HG02610 (cell line): ENCODE results near the gene GLP1R.

Experiments used
- ATAC-seq: cut with Tn5 transposase; IDR thresholded peaks from one replicate; pipeline ENCODE4 v1.9.1; 2021; ENCODE audit warnings: mild to moderate bottlenecking, moderate library complexity; ENCODE audit not compliant: unreplicated experiment

Gene GLP1R

GRCh38 chr6:39043776-39044175 lies 4.8 kb upstream of the GLP1R start:
- no peak for ATAC-seq

GRCh38 chr6:39044181-39044580 lies 4.4 kb upstream of the GLP1R start:
- no peak for ATAC-seq

- ATAC-seq: no peak
Observed at GRCh38 chr6:39047434-39048327, 900 bp upstream of the GLP1R start.

GRCh38 chr6:39049575-39050283 lies 1.1 kb downstream of the GLP1R start:
- no peak for ATAC-seq

GRCh38 chr6:39050453-39051112 lies 2.0 kb downstream of the GLP1R start:
- no peak for ATAC-seq

GRCh38 chr6:39051399-39052122 lies 3.0 kb downstream of the GLP1R start:
- ATAC-seq: no peak

- no peak for ATAC-seq
Observed at GRCh38 chr6:39053016-39053624, 4.5 kb downstream of the GLP1R start.

DNA sequence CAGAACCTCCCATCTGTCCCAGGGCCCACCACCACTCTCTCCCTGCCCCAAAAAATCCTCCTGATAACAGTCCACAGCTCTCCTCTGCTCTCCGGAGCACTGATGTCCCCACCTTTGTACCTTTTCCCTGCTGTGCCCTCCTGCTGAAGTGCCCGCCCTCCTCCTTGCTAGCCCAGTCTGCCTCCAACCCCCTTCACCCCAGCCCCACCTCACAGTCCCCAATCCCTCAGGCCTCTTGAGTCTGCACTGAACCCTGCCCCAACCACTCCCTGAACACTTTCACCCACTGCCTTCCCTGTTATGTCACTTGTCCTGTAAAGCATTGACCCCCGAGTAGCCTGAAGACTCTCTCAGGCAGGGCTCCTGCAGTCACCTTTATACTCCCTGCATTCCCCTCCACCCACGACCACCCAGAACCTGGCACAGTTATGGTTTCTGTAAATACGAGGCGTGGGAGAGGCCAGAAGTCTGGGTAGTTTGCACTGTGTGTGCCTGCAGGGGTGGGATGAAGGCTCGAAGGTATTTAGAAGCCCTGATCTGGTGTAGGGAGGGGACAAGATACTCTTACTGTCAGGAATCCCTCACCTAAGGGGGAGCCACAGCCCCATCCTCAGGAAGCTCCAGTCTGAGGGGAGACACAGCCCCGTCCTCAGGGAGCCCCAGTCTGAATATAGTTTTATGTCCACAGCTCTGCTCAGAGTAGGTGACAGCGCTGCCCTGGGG lies 5.4 kb downstream of the GLP1R start:
- ATAC-seq: no peak

DNA sequence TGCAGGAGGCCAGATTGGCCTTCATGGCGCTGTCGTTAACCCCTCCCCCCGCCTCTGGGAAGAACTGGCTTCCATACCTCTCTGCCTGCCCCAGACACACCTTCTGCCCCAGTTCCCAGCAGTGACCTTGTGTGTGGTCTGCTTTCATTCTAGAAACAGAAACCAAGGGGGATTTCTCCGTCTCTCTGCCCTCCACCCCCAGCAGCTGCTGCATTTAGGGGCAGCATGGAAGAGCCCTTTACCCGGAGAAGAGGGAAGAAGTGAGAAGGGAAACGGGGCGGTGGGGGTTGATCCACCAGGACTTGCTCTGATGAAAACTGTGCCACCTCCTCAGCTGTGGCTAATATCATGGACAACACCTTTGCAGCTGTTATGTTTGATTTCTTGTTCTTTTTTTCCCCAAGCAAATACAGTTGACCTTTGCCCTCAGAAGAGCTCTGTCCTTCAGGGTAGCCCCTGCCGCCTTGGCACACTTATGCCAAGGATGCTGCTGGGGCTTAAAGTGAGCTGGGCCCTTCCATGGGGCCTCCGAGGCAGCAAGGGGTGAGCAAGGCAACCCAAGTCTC lies 6.1 kb downstream of the GLP1R start:
- no peak for ATAC-seq

DNA sequence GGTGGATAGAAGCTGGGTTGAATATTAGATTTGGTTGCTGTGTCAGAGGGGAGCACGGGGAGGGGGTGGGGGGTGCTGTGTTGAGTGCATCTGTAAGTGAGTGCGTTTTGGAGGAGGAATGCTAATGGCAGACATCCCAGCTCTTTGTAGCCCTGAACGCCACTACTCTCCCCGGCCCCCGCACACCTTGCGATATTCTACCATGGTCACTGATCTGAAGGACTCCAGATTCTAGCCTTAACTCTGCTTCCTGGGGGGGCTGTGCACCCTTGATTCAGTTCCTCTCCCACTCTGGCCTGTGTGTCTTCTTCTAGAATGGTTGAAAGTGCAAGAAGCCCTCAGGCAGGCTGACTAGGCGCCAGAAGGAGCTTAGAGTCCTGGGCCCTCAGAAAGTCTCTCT lies 7.1 kb downstream of the GLP1R start:
- ATAC-seq: no peak

GRCh38 chr6:39056191-39056590 lies 7.6 kb downstream of the GLP1R start:
- ATAC-seq: no peak

DNA sequence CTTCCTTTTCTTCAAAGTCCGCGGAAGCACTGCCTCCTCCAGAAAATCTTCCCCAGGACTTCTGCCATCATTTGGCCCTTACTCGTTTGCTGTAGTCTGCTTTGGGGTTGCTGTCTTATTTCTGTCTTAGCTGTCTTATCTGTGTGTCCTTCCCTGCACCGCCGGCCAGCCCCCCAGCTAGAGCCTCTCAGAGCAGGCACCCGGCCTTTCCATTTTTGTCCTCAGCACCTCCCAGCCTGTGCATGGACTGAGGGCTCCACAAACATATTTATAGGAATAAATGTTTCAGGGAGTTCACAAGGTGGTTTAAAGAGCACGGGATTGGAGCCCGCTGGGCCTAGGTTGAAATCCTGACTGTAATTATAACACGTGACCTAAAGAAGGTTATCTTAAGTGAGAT lies 8.1 kb downstream of the GLP1R start:
- ATAC-seq: no peak

DNA sequence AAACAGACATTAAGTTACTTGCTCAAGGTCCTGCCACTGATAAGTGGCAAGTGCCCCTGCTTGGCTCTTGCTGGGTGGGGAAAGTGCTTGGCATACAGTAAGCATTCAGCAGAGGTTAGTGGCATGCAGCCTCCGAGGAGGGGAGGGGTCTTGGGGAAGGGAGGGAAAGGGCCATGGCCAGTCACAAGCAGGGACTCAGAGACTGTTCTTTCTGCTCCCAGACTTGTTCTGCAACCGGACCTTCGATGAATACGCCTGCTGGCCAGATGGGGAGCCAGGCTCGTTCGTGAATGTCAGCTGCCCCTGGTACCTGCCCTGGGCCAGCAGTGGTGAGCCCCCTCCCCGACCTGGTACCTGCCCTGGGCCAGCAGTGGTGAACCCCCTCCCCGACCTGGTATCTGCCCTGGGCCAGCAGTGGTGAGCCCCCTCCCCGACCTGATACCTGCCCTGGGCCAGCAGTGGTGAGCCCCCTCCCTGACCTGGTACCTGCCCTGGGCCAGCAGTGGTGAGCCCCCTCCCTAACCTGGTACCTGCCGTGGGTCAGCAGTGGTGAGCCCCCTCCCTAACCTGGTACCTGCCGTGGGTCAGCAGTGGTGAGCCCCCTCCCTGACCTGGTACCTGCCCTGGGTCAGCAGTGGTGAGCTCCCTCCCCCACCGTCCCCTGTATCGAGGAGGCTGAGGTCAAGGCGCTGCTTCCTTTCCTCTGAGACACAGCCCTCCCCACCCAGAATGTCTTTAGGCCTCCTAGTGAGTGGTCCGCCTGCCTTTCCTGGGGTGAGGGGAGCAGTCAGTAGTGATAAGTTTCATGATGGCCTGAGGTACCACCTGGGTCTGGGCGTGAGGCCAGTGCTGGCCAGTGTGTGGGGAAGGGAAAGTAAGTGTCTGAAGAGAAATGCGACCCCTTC lies 8.9 kb downstream of the GLP1R start:
- ATAC-seq: no peak

DNA sequence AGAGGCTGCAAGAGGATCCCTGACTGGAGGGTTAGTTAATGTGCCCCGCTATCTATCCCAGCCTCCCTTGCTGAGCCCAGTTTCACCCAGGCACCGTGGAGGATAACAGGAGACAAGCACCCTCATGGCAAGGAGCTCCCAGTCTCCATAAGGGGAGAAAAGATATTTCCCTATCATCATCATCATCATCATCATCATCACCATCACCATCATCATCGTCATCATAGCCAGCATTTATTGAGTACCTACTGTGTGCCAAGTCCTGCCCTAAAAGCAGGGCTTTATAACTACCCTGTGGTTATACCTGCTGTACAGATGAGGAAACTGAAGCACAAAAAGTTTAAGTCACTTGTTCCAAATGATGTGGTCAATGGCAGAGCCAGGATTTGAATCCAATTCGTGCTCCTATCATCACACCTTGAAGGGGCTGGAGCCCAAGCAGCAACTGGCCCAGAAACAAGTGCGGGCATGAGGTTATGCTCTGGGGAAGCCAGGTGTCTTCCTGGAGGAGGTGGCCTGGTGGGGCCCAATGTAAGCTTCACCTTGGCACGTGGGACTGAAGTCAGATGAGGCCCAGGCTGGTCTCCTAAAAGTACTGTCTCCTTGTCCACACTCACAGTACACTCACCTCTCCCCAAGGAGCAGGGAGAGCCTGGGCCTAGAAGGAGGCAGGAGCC lies 10.0 kb downstream of the GLP1R start:
- no peak for ATAC-seq

GRCh38 chr6:39059496-39060310 lies 11.1 kb downstream of the GLP1R start:
- no peak for ATAC-seq

- ATAC-seq: no peak
Observed at GRCh38 chr6:39060467-39061160, 12.0 kb downstream of the GLP1R start.

GRCh38 chr6:39061182-39061581 lies 12.6 kb downstream of the GLP1R start:
- no peak for ATAC-seq
